ENCODE data around the gene RAB9A. TPM values are rescaled to one million over a fixed set of nuclear protein-coding genes. Genes with fewer than 3 reads are reported as not detected.

Gene RAB9A
- total and polyA plus RNA-seq, 9 of the 15 experiments (the other 6 are each of a cell fraction or from before 2014, with no cell fraction given): 13.5 to 20.8 (median 17.7) TPM

- no peak for TF ChIP-seq GTF2B (IDR thresholded peaks at IDR 0.05; ENCODE audit: extremely low read depth, insufficient read length)
- TF ChIP-seq ZNF699 (CRISPR knock-in tag; IDR thresholded peaks at IDR 0.05; ENCODE audit: insufficient replicate concordance): no peak
- no peak for TF ChIP-seq ZNF121 (CRISPR knock-in tag; conservative IDR thresholded peaks at IDR 0.05)
- TF ChIP-seq CC2D1A (IDR thresholded peaks at IDR 0.05): no peak
- no peak for TF ChIP-seq ELF2 (CRISPR knock-in tag; IDR thresholded peaks at IDR 0.05)
- TF ChIP-seq SIN3B (IDR thresholded peaks at IDR 0.05; ENCODE audit: low read depth): no peak
- TF ChIP-seq PHB (CRISPR knock-in tag; IDR thresholded peaks at IDR 0.05): no peak
- TF ChIP-seq HDAC1 (IDR thresholded peaks at IDR 0.05): peak in 1 of 2 experiments; percentile 76; a peak in 2 of 4 replicates
- no peak for TF ChIP-seq FOXJ3 (CRISPR knock-in tag; IDR thresholded peaks at IDR 0.05)
- TF ChIP-seq ZNF695 (CRISPR knock-in tag; IDR thresholded peaks at IDR 0.05): no peak
- no peak for TF ChIP-seq CBFA2T3 (IDR thresholded peaks at IDR 0.05)
- no peak for TF ChIP-seq PRPF4 (IDR thresholded peaks at IDR 0.05; ENCODE audit: insufficient read depth, low read depth, low read length, poor library complexity, severe bottlenecking)
- TF ChIP-seq ZFP1 (CRISPR knock-in tag; IDR thresholded peaks at IDR 0.05): no peak
- TF ChIP-seq EP300 (IDR thresholded peaks at IDR 0.05; ENCODE audit: low read length): no peak
- no peak for TF ChIP-seq SNAPC5 (CRISPR knock-in tag; IDR thresholded peaks at IDR 0.05)
- no peak for TF ChIP-seq ZKSCAN8 (CRISPR knock-in tag; IDR thresholded peaks at IDR 0.05)
- TF ChIP-seq TEAD4 (IDR thresholded peaks at IDR 0.05; ENCODE audit: low read length): no peak
- TF ChIP-seq TEAD4 (CRISPR knock-in tag; IDR thresholded peaks at IDR 0.05; ENCODE audit: borderline replicate concordance): no peak
- TF ChIP-seq HOMEZ (CRISPR knock-in tag; IDR thresholded peaks at IDR 0.05): no peak
- TF ChIP-seq SRSF3 (IDR thresholded peaks at IDR 0.05; ENCODE audit: insufficient read depth, low read length): no peak
- TF ChIP-seq ZNF354B (CRISPR knock-in tag; IDR thresholded peaks at IDR 0.05): no peak
- TF ChIP-seq MEF2D (tag; conservative IDR thresholded peaks at IDR 0.05; ENCODE audit: low read depth): no peak
- no peak for TF ChIP-seq GABPB2 (CRISPR knock-in tag; conservative IDR thresholded peaks at IDR 0.05)
- peak; percentile 37; the same call in 1 of the 2 replicates for TF ChIP-seq VEZF1 (CRISPR knock-in tag; IDR thresholded peaks at IDR 0.05)
- no peak for TF ChIP-seq STAT5B (CRISPR knock-in tag; IDR thresholded peaks at IDR 0.05)
- TF ChIP-seq ARHGAP35 (IDR thresholded peaks at IDR 0.05; ENCODE audit: partially characterized antibody): no peak
Measured at GRCh38 chrX:13652850-13653693, 35.9 kb upstream of the RAB9A start, which contains the start of gene TCEANC (continued).
